ENCODE data around the gene CPZ. TPM values are rescaled to one million over a fixed set of nuclear protein-coding genes. Genes with fewer than 3 reads are reported as not detected.

The CPZ gene
- total and polyA plus RNA-seq, 2 of the 4 experiments (the other 2 are of a cell fraction): 0.90 to 10.3 TPM

DNA sequence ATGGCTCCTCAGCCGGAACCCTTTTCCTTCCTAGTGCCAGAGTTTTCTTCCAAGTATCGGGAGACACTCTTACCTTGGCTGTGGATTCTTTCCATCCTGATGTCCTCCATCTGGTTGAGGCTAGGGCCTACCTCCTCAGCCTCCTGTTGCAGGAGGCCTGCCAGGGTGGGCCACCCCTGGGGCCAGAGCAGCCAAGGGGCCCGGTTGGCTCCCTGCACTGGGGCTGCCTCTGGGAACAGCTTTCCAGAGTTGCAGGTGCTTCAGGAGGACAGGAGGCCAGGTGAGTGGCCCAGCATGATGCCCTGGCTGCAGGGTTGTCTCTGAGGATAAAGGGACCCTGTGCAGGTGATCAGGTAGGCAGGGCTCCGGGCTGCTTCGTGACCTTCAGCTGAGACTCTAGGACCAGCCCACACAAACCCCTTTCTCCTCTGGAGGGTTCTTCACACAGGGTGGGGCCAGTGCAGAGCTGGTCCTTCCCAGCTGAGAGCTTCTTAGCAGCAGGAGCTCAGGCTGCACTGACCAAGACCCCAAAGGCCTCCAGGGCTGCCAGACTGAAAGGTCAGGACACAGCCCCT, 17.7 kb upstream of the CPZ start:
- ChIA-PET CTCF (no interaction called here), POLR2A (ENCODE audit: unreplicated experiment) (no interaction called here)
- Histone ChIP-seq H2AK9ac (replicated peaks; ENCODE audit: low read depth, low read length, poor library complexity) (no peak overlapping the region), H2BK15ac (ENCODE audit: low read depth, low read length) (no peak overlapping the region), H3K9me3 (ENCODE audit: control insufficient read depth, insufficient read depth, low read length) (no peaks in the 10 kb centered on the region), H3K23ac (ENCODE audit: low read depth, low read length) (no peak overlapping the region), H4K20me1 (ENCODE audit: insufficient read depth, low read length) (no peaks in the 10 kb centered on the region; the same call in 1 of the 2 replicates), H3K4me1 (ENCODE audit: control insufficient read depth, insufficient read depth, low read length) (no peaks in the 10 kb centered on the region), H3K9me1 (ENCODE audit: insufficient read depth, low read length) (no peaks in the 10 kb centered on the region), H3K9ac (ENCODE audit: low read depth, low read length) (no peak overlapping the region), H3K4ac (ENCODE audit: low read depth, low read length) (no peak overlapping the region), H3K18ac (ENCODE audit: low read depth, low read length) (no peak overlapping the region), H2BK120ac (ENCODE audit: low read depth, low read length) (no peak overlapping the region), H3K14ac (replicated peaks; ENCODE audit: low read depth, low read length) (no peak overlapping the region), H2BK20ac (ENCODE audit: low read depth, low read length) (no peak overlapping the region), H3K79me1 (ENCODE audit: low read depth in 1 of 2, low read length in 2 of 2) (no peaks in the 10 kb centered on the region), H3K4me3 (ENCODE audit: insufficient read depth, low read depth, low read length) (no peak overlapping the region), H3K27ac (ENCODE audit: insufficient read depth, low read length) (no peak overlapping the region), H3K27me3 (ENCODE audit: control insufficient read depth, insufficient read depth, low read length) (peaks cover 50% of the 10 kb centered on the region), H3K4me2 (ENCODE audit: low read depth, low read length) (no peak overlapping the region), H2AFZ (replicated peaks; ENCODE audit: low read length, poor library complexity) (no peak overlapping the region), H3K56ac (ENCODE audit: extremely low read depth, insufficient read depth, low read length) (no peak overlapping the region), H4K91ac (ENCODE audit: insufficient read depth, low read depth, low read length) (no peak overlapping the region), H2BK5ac (ENCODE audit: low read depth, low read length, poor library complexity, severe bottlenecking) (no peak overlapping the region), H2AK5ac (ENCODE audit: low read depth, low read length) (no peak overlapping the region), H3K36me3 (ENCODE audit: control insufficient read depth, insufficient read depth, low read length) (no peaks in the 10 kb centered on the region), H4K5ac (ENCODE audit: low read depth, low read length) (no peak overlapping the region), H4K8ac (ENCODE audit: low read depth in 2 of 2, low read length in 2 of 2) (no peak overlapping the region)
- intact Hi-C loops (cut with micrococcal nuclease): no loop called here
- in situ Hi-C loops (cut with MboI; ENCODE audit: low sequenced_read_pairs): no loop called here
- ATAC-seq (ENCODE audit: low read depth): no peak
- WGBS, 2 experiments (ENCODE audit: extremely low coverage in 2 of 2, insufficient read length in 1 of 2): no CpG with 5 or more reads among the region's 5 CpGs
- no peak for DNase-seq
- no TSS peak for BruUV-seq (replicated peaks)
- TF ChIP-seq BHLHE40 (IDR thresholded peaks at IDR 0.05; ENCODE audit: low read depth, low read length): no peak
- TF ChIP-seq, protein P1, sequence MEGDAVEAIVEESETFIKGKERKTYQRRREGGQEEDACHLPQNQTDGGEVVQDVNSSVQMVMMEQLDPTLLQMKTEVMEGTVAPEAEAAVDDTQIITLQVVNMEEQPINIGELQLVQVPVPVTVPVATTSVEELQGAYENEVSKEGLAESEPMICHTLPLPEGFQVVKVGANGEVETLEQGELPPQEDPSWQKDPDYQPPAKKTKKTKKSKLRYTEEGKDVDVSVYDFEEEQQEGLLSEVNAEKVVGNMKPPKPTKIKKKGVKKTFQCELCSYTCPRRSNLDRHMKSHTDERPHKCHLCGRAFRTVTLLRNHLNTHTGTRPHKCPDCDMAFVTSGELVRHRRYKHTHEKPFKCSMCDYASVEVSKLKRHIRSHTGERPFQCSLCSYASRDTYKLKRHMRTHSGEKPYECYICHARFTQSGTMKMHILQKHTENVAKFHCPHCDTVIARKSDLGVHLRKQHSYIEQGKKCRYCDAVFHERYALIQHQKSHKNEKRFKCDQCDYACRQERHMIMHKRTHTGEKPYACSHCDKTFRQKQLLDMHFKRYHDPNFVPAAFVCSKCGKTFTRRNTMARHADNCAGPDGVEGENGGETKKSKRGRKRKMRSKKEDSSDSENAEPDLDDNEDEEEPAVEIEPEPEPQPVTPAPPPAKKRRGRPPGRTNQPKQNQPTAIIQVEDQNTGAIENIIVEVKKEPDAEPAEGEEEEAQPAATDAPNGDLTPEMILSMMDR (conservative IDR thresholded peaks at IDR 0.05; ENCODE audit: low read depth, low read length): no peak
- no peak for TF ChIP-seq MAFK (IDR thresholded peaks at IDR 0.05; ENCODE audit: low read depth, low read length)
- no peak for TF ChIP-seq CEBPB (IDR thresholded peaks at IDR 0.05; ENCODE audit: low read depth, low read length)
- no peak for TF ChIP-seq RAD21 (IDR thresholded peaks at IDR 0.05; ENCODE audit: low read length)
- TF ChIP-seq, protein P2, sequence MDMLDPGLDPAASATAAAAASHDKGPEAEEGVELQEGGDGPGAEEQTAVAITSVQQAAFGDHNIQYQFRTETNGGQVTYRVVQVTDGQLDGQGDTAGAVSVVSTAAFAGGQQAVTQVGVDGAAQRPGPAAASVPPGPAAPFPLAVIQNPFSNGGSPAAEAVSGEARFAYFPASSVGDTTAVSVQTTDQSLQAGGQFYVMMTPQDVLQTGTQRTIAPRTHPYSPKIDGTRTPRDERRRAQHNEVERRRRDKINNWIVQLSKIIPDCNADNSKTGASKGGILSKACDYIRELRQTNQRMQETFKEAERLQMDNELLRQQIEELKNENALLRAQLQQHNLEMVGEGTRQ (IDR thresholded peaks at IDR 0.05; ENCODE audit: low read depth, low read length): no peak
- TF ChIP-seq FOS (IDR thresholded peaks at IDR 0.05; ENCODE audit: low read depth, low read length): no peak
- no peak for TF ChIP-seq RCOR1 (IDR thresholded peaks at IDR 0.05; ENCODE audit: insufficient replicate concordance, low read length)
- no peak for TF ChIP-seq NFE2L2 (IDR thresholded peaks at IDR 0.05; ENCODE audit: low read depth, low read length)
- TF ChIP-seq POLR2A (IDR thresholded peaks at IDR 0.05; ENCODE audit: low read depth, low read length): no peak
- TF ChIP-seq, protein P3, sequence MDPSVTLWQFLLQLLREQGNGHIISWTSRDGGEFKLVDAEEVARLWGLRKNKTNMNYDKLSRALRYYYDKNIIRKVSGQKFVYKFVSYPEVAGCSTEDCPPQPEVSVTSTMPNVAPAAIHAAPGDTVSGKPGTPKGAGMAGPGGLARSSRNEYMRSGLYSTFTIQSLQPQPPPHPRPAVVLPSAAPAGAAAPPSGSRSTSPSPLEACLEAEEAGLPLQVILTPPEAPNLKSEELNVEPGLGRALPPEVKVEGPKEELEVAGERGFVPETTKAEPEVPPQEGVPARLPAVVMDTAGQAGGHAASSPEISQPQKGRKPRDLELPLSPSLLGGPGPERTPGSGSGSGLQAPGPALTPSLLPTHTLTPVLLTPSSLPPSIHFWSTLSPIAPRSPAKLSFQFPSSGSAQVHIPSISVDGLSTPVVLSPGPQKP (IDR thresholded peaks at IDR 0.05; ENCODE audit: borderline replicate concordance, low read depth, low read length): no peak
- no peak for TF ChIP-seq RFX5 (IDR thresholded peaks at IDR 0.05; ENCODE audit: low read depth, low read length)
- no peak for TF ChIP-seq MAZ (IDR thresholded peaks at IDR 0.05; ENCODE audit: borderline replicate concordance, low read depth, low read length)
- TF ChIP-seq CHD1 (IDR thresholded peaks at IDR 0.05; ENCODE audit: low read depth, low read length): no peak
- TF ChIP-seq SMC3 (IDR thresholded peaks at IDR 0.05; ENCODE audit: low read depth, low read length): no peak
- TF ChIP-seq MXI1 (IDR thresholded peaks at IDR 0.05; ENCODE audit: borderline replicate concordance, low read depth, low read length): no peak
- dilution Hi-C loops (cut with HindIII; ENCODE audit: low sequenced_read_pairs, unreplicated experiment): no loop called here
